ENCODE measurements around the gene FARS2. TPM values are rescaled to one million over a fixed set of nuclear protein-coding genes. Genes with fewer than 3 reads are reported as not detected.

The FARS2 gene
- total RNA-seq, 2 experiments from 2014 or later: 13.8 to 14.3 TPM

- no peak overlapping the region for H3K4me2 ChIP-seq (ENCODE audit: low read length)
- no peaks in the 10 kb centered on the region for H3K9me2 ChIP-seq (ENCODE audit: insufficient read depth, low read length)
- no peaks in the 10 kb centered on the region for H3K36me3 ChIP-seq (ENCODE audit: insufficient read depth, low read length)
- H3K27ac ChIP-seq (ENCODE audit: low read depth, low read length, poor library complexity, severe bottlenecking): no peak overlapping the region
- no TSS peak for BruUV-seq (replicated peaks)
- H3K9me3 ChIP-seq (ENCODE audit: low read length): no peaks in the 10 kb centered on the region
- ChIA-PET CTCF (ENCODE audit: unreplicated experiment) (no interaction called here), POLR2A (no interaction called here)
- no peaks in the 10 kb centered on the region for H3K79me2 ChIP-seq (ENCODE audit: insufficient read depth, low read depth, low read length)
- no peak overlapping the region for H2AFZ ChIP-seq (ENCODE audit: low read length)
- no peak for TF ChIP-seq CTCF (conservative IDR thresholded peaks at IDR 0.05; ENCODE audit: low read length)
- TF ChIP-seq EZH2phosphoT487 (IDR thresholded peaks at IDR 0.05; ENCODE audit: borderline replicate concordance, low read depth, low read length): no peak
- no peaks in the 10 kb centered on the region for H4K20me1 ChIP-seq (ENCODE audit: insufficient read depth, low read length)
- H3K4me1 ChIP-seq (ENCODE audit: insufficient read depth, low read length, poor library complexity, severe bottlenecking): no peaks in the 10 kb centered on the region
- intact Hi-C loops (cut with micrococcal nuclease; ENCODE audit: unreplicated experiment): no loop called here
- H3K4me3 ChIP-seq (ENCODE audit: low read depth, low read length, poor library complexity, severe bottlenecking): no peak overlapping the region
- no peak for DNase-seq (ENCODE audit: low spot score)
Observed at GRCh38 chr6:5424726-5425125, 163.4 kb downstream of the FARS2 start.

- intact Hi-C loops (cut with micrococcal nuclease; ENCODE audit: unreplicated experiment): no loop called here
- TF ChIP-seq EZH2phosphoT487 (IDR thresholded peaks at IDR 0.05; ENCODE audit: borderline replicate concordance, low read depth, low read length) (no peak), CTCF (conservative IDR thresholded peaks at IDR 0.05; ENCODE audit: low read length) (no peak)
- H4K20me1 ChIP-seq (ENCODE audit: insufficient read depth, low read length): no peaks in the 10 kb centered on the region
- POLR2A ChIA-PET: interaction anchor here (0.6 kb wide), 1 partner anchor 659 kb away, joined by 3 read pairs; no protein-coding TSS in a partner anchor
- no peaks in the 10 kb centered on the region for H3K36me3 ChIP-seq (ENCODE audit: insufficient read depth, low read length)
- BruUV-seq (replicated peaks): no TSS peak
- H3K4me2 ChIP-seq (ENCODE audit: low read length): no peak overlapping the region
- no peaks in the 10 kb centered on the region for H3K79me2 ChIP-seq (ENCODE audit: insufficient read depth, low read depth, low read length)
- H3K4me3 ChIP-seq (ENCODE audit: low read depth, low read length, poor library complexity, severe bottlenecking): no peak overlapping the region
- no peak for DNase-seq (ENCODE audit: low spot score)
- H3K4me1 ChIP-seq (ENCODE audit: insufficient read depth, low read length, poor library complexity, severe bottlenecking): no peaks in the 10 kb centered on the region
- no peak overlapping the region for H2AFZ ChIP-seq (ENCODE audit: low read length)
- H3K9me3 ChIP-seq (ENCODE audit: low read length): no peaks in the 10 kb centered on the region
- no peak overlapping the region for H3K27ac ChIP-seq (ENCODE audit: low read depth, low read length, poor library complexity, severe bottlenecking)
- CTCF ChIA-PET (ENCODE audit: unreplicated experiment): no interaction called here
- no peaks in the 10 kb centered on the region for H3K9me2 ChIP-seq (ENCODE audit: insufficient read depth, low read length)
Observed at GRCh38 chr6:5425267-5425666, 164.0 kb downstream of the FARS2 start.

- CTCF ChIA-PET (ENCODE audit: unreplicated experiment): no interaction called here
- TF ChIP-seq CTCF (conservative IDR thresholded peaks at IDR 0.05; ENCODE audit: low read length) (no peak), EZH2phosphoT487 (IDR thresholded peaks at IDR 0.05; ENCODE audit: borderline replicate concordance, low read depth, low read length) (no peak)
- Histone ChIP-seq H4K20me1 (ENCODE audit: insufficient read depth, low read length) (no peaks in the 10 kb centered on the region), H3K79me2 (ENCODE audit: insufficient read depth, low read depth, low read length) (no peaks in the 10 kb centered on the region), H3K9me2 (ENCODE audit: insufficient read depth, low read length) (no peaks in the 10 kb centered on the region), H3K9me3 (ENCODE audit: low read length) (no peaks in the 10 kb centered on the region), H3K4me1 (ENCODE audit: insufficient read depth, low read length, poor library complexity, severe bottlenecking) (no peaks in the 10 kb centered on the region), H3K4me2 (ENCODE audit: low read length) (no peak overlapping the region), H3K4me3 (ENCODE audit: low read depth, low read length, poor library complexity, severe bottlenecking) (no peak overlapping the region), H3K27ac (ENCODE audit: low read depth, low read length, poor library complexity, severe bottlenecking) (no peak overlapping the region), H2AFZ (ENCODE audit: low read length) (no peak overlapping the region), H3K36me3 (ENCODE audit: insufficient read depth, low read length) (no peaks in the 10 kb centered on the region)
- POLR2A ChIA-PET: interaction anchor here (0.6 kb wide), 1 partner anchor 658 kb away, joined by 3 read pairs; no protein-coding TSS in a partner anchor
- intact Hi-C loops (cut with micrococcal nuclease; ENCODE audit: unreplicated experiment): no loop called here
- no TSS peak for BruUV-seq (replicated peaks)
- no peak for DNase-seq (ENCODE audit: low spot score)
Observed at GRCh38 chr6:5425797-5426196, 164.5 kb downstream of the FARS2 start.
